HG03442 (cell line): ENCODE measurements around the gene ZCCHC17.
A peak's percentile ranks its signal among the peaks of the same experiment; 100 is the strongest.
"Not testable (repeated sequence)": the region's sequence is repeated elsewhere in the genome, so short reads cannot be mapped to it uniquely, and the experiment has no call there.

ENCODE experiments used
- ATAC-seq: cut with Tn5 transposase; IDR thresholded peaks from one replicate; pipeline ENCODE4 v1.9.1; 2021; ENCODE audit warnings: mild to moderate bottlenecking, moderate library complexity; ENCODE audit not compliant: unreplicated experiment

ZCCHC17 gene, protein sequence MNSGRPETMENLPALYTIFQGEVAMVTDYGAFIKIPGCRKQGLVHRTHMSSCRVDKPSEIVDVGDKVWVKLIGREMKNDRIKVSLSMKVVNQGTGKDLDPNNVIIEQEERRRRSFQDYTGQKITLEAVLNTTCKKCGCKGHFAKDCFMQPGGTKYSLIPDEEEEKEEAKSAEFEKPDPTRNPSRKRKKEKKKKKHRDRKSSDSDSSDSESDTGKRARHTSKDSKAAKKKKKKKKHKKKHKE

GRCh38 chr1:31296486-31297276, at the start of gene ZCCHC17, which contains the start of gene SNRNP40:
Gene ZCCHC17 (plus strand): TSS chr1:31297032. CDS start chr1:31310099, 13,067 bp downstream.
Gene SNRNP40 (minus strand): TSS chr1:31296788. CDS start chr1:31296751, 37 bp downstream.
- ATAC-seq: peak; percentile 95

DNA sequence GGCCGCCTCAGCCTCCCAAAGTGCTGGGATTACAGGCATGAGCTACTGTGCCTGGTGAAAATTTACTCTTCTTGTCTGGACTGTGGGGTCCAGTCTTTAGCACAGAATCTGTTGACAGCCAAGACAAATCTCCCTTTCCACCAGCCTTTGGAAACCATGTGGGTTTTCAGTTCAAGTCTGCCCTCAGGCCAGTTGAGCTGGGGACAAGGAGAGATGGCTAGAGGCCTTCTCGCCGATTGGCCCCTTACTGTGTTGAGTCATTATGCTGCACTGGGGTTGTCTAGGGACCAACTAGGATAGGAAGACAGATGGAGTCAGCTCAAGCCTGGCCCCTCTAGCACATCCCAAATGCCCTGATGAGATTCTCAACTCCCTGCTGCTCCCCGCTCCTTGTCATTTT, 48.6 kb upstream of the ZCCHC17 start:
- ATAC-seq: no peak

- ATAC-seq: no peak
Measured at GRCh38 chr1:31249854-31250253, 47.0 kb upstream of the ZCCHC17 start.

GRCh38 chr1:31257213-31257612, 39.6 kb upstream of the ZCCHC17 start:
- no peak for ATAC-seq

- ATAC-seq: no peak
Measured at GRCh38 chr1:31258581-31258980, 38.3 kb upstream of the ZCCHC17 start.

DNA sequence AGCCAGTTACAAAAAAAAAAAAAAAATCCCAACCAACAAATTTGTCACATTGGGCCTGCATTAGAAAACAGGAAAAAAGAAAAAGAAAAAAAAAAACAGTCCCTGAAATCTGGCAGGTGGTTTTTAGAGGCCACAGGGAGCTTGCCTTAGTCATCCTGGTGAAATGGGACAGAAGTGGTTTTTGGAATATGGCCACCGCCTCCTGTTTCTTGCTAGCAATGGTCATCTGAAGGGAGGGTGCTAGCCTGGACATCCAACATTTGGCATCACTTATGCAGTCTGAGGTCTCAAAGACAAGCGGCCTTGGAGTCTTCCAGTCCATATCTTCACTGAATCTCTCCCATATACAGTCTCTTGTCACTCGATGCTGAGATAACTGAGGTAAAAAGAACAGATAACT, 37.1 kb upstream of the ZCCHC17 start:
- no peak for ATAC-seq

GRCh38 chr1:31261916-31262315, 34.9 kb upstream of the ZCCHC17 start:
- no peak for ATAC-seq

- not testable (repeated sequence) for ATAC-seq
Measured at GRCh38 chr1:31262393-31262792, 34.4 kb upstream of the ZCCHC17 start.

GRCh38 chr1:31263408-31263807, 33.4 kb upstream of the ZCCHC17 start:
- no peak for ATAC-seq

DNA sequence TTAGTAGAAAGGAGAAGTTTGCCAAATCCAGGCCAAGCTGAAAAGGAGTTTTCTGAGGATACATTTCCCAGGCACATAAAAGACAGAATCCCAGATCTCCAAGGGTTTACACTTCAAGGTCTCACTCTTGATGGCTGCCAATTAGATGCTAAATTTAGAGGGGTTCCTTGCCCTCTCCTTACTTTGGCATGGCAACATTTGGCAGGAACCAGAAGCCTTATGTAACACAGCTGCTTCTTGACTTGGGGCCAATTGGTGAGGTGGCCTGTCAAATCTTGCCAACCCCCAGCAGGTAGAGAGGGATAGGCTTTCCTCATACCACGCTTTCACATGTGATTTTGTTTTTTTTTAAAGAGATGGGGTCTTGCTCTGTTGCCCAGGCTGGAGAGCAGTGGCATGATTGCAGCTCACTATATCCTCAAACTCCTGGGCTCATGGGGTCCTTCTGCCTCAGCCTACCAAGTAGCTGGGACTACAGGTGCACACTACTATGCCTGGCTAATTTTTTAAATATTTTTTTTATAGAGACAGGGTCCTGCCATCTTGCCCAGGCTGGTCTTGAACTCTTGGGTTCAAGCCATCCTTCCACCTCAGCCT, 31.9 kb upstream of the ZCCHC17 start:
- ATAC-seq: no peak

DNA sequence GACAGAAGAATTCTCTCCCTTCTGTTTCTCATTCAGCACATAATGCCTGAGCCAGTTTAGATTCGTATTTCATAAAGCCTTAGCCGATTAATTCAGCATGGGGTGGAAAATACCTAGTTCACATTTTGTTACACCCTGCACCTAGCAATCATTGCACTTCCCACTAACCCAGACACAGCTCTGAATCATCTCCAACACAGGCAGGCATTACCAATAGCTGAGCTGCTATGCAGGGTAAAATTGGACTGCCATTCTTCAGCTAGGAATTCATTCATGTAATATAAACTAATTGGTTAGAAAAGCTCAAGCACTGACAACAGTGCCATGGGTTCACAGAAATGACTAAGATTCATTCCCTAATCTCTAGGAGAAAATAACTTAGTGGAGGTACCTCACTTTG, 30.3 kb upstream of the ZCCHC17 start:
- no peak for ATAC-seq

GRCh38 chr1:31272369-31272768, 24.5 kb upstream of the ZCCHC17 start:
- ATAC-seq: no peak

GRCh38 chr1:31273619-31274018, 23.2 kb upstream of the ZCCHC17 start:
- ATAC-seq: no peak

GRCh38 chr1:31282426-31282825, 14.4 kb upstream of the ZCCHC17 start:
- ATAC-seq: not testable (repeated sequence)

DNA sequence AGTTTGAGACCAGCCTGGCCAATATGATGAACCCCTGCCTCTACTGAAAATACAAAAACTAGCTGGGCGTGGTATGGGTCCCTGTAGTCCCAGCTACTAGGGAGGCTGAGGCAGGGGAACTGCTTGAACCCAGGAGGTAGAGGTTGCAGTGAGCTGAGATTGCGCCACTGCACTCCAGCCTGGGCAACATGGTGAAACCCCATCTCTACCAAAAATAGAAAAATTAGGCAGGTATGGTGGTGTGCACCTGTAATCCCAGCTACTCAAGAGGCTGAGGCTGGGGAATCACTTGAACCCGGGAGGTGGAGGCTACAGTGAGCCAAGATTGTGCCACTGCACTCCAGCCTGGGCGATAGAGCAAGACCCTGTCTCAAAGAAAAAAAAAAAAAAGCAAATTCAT, 9.0 kb upstream of the ZCCHC17 start:
- ATAC-seq: not testable (repeated sequence)

- ATAC-seq: no peak
Measured at GRCh38 chr1:31289021-31289420, 7.8 kb upstream of the ZCCHC17 start.

DNA sequence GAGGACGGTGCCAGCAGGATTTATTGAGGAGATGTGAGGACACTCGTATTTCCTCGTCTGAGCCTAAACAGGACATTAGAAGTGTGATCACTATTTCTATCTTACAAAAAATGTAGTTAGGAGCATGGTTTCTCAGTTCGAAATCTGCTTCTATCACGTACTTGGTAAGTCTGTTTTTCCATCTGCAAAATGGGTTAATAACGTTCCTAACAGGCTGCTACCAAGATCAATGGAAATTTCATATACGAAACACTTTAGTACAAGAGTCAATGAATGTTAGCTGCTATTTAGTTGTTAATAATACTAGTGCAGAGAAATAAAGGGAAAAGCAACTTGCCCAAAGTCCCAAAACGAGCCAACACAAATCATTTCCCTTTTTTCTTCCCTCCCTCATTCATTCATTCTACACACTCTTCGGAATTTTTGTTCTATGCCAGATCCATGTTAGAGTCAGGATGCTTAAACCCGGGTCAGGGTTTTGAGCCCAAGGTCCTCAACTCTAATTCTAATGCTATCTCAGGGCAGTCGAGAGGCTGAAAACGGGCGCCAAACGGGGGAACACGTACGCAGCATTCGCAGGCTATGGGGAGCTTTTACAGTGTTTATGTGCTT, 852 bp upstream of the ZCCHC17 start:
- no peak for ATAC-seq

GRCh38 chr1:31297277-31298247, 730 bp downstream of the ZCCHC17 start:
- ATAC-seq: no peak

GRCh38 chr1:31299365-31299764, 2.5 kb downstream of the ZCCHC17 start:
- no peak for ATAC-seq

DNA sequence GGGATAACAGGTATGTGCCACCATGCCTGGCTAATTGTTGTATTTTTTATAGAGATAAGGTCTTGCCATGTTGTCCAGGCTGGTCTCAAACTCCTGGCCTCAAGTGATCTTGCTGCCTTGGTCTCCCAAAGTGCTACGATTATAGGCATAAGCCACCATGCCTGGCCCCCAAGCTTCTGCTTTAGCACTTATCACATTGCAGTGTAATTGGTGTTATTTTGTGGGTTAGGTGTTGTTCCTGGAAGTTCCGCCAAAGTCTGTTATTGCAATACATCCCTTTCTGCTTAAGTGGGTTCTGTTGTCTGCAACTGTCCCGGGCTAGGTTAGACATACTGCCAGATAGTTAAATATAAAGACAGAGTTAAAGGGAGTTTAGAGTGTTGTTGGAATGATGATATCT, 3.4 kb downstream of the ZCCHC17 start:
- no peak for ATAC-seq
